ENCODE results near the gene CLEC2B. TPM values are rescaled to one million over a fixed set of nuclear protein-coding genes. Genes with fewer than 3 reads are reported as not detected.

CLEC2B gene
- total RNA-seq, 2 donors from 2014 or later, result 11.3 to 14.2 TPM

DNA sequence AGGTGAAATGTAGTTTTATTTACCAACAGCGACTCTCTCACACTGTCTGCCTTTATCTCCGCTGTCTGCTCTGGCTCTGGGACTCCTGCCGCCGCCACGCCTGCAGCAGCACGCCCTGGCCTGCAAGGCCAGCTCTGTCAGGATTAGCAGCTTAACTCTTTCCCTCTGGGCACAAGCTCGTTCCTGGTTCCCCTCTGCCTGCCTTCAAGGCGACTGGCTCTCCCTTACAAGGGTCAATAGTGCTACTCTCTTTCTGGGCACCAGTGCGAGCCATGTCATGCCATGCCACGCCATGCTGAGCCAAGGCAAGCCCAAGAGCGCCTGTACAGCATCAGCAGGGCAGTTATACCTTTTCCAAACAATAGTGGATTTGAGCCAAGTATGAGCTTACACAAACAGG lies 3.6 kb upstream of the CLEC2B start:
- intact Hi-C loops (cut with DNase I), result no loop called here

DNA sequence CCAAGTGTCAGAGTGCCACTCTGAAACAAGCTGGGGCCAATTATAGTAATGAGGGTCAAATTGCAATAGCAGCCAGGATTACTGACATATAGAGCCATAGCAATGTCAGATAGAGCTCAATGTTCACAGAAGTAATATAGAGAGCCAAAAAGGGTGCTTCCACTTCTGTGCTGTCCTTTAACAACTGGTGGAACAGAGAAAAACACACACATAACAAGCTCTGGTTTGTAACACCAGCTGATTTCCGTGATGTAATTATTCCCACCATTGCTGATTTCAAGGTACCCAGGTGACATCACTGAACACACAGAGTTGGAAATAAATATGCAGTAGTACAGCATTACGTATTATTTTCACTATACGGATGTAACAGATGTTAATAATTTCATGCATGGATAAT lies 3.0 kb upstream of the CLEC2B start:
- no peak for DNase-seq (ENCODE audit: low spot score)
- intact Hi-C loops (cut with DNase I), result no loop called here

More for the DNA sequence above, 3.6 kb upstream of the CLEC2B start:
- no peak for DNase-seq (ENCODE audit: low spot score)

DNA sequence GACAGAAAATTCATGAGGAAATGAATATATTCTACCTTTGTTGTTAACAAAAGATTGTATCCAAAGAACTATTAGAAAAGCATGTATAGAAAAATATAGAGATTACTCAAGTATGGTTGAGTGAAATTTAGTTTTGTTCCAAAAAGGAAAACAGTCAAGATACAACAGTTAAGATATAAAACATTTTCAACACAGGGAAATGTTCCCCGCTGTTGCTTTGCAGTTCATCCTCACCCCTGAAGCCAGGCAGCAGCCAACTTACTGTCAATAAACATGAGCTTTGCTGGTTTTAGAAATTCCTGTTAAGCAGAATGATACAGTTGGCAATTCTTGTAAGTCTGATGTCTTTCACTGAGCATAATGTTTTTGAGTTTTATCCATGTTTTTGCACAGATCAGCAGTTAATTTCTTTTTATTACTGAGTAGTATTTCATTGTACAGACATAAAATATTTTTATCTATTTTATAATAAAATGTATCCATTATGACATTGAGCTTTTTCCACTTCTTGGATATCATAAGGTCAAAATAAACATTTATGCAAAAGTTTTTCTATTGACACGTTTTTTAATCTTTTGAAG lies 1.2 kb upstream of the CLEC2B start:
- intact Hi-C loops (cut with DNase I), result no loop called here
- DNase-seq (ENCODE audit: low spot score), result no peak

DNA sequence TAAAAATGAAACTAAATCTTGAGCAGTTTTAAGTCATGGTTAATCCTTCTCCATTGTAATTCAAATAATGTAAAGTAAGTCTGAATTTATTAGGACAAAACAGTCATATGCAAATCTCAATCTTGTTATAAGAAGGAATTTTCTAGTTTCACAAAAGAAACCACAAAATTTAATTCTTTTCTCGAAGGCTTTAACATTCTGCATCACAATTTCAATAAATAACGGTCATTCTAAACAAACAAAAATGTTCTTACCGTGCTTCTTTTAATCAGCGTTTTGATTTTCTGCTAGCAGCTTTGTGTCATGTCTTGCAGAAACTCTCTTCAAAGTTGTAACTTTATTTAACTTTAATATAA lies 225 bp downstream of the CLEC2B start:
- intact Hi-C loops (cut with DNase I), result no loop called here
- DNase-seq (ENCODE audit: low spot score), result no peak

DNA sequence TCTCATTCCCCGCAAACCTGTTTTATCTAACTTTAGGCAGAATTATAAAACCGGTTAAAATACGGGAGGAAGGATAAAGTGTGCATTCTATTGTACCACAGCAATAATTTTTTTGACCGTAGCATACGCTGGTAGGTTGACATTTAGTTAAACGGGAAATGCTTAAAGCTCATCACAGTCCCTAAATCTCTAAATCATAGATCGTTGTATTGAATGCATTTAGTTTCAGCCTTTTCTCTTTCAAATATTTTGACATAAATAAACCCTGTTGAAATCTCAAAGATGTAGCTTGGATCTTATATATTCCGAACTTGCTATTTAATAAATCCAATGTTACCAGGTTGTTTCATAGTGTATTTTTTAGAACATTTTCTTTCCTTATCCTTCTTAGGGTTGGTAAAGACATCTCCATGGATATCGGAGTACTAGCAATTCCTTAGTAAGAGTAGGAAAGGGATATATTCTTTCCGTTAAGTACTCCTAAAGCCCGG lies 798 bp downstream of the CLEC2B start:
- intact Hi-C loops (cut with DNase I), result no loop called here
- DNase-seq (ENCODE audit: low spot score), result no peak

DNA sequence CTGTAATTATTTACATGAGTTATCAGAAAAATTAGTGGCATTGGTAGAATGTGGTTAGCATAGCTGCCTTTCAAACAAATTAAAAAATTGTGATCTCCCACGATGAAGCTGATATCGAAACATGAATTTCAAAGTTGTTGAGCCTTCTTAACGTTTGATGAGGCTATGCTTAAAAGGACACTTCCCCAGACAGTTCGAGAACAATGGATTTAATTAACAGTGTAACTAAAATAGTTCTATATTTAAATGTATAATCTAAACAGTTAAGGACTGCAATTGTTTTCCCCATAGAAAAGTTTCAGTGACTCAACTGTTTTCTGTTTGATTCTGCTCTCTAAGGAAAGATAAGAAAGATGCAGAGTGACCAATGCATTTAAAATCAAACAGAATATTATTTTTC lies 1.6 kb downstream of the CLEC2B start:
- no peak for DNase-seq (ENCODE audit: low spot score)
- intact Hi-C loops (cut with DNase I), result no loop called here

DNA sequence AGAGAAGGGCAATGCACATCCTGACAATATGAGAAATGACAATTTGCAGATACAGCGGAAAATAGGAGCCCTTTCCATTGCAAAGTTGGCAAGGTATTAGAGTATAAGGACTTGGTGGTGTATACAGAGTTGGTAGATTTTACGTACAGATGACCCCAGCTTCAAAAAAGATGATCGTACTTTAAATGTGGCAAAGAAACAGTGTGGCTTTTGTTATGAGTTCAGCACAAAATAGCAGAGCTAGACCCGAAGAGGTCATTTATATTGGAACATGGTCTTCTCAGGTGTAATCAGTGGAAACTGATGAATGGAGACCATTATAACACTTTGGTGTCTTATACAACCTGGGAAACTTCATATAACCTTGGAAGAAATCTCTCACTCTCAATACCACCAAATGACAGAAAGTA lies 2.3 kb downstream of the CLEC2B start:
- no peak for DNase-seq (ENCODE audit: low spot score)
- intact Hi-C loops (cut with DNase I), result no loop called here

DNA sequence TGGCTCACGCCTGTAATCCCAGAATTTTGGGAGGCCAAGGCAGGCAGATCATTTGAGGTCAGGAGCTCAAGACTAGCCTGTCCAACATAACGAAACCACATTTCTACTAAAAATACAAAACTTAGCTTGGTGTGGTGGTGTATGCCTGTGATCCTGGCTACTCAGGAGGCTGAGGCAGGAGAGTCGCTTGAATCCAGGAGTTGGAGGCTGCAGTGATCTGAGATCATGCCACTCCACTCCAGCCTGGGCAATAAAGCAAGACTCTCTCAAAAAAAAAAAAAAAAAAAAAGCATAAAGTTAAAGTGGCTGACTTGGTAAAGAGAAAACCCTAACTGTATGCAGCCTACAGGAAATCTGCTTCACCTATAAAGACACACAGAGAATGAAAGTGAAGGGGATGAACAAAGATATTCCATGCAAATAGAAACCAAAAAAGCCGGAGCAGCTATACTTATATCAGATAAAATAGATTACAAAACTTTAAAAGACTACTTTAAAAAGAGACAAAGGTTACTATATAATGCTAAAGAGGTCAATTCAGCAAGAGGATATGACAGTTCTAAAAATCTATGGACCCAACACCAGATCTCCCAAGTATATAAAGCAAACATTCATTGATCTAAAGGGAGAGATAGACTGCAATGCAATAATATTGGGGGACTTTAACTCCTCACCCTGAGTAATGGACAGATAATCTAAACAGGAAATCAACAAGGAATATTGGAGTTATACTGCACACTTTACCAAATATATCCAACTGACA lies 4.1 kb downstream of the CLEC2B start:
- intact Hi-C loops (cut with DNase I), result no loop called here
- DNase-seq (ENCODE audit: low spot score), result no peak

DNA sequence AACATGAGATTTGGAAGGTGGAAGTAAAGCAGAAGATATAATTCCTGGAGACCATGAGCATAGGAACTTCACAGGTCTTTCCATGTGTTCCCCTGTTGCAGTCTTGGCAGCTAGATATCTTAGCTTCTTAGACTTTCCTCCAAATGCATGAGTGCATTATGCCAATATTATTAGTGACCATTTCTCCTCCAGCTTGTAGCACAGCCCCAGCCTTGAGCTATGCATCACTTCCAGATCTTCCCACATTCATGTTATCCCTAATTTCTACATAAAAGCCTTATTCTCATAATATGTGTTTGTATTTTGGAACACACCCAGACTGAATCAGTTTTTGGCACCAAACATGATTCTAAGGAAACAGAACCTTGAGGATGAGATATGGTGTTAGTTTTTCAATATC lies 11.0 kb downstream of the CLEC2B start:
- intact Hi-C loops (cut with DNase I), result no loop called here
- no peak for DNase-seq (ENCODE audit: low spot score)

DNA sequence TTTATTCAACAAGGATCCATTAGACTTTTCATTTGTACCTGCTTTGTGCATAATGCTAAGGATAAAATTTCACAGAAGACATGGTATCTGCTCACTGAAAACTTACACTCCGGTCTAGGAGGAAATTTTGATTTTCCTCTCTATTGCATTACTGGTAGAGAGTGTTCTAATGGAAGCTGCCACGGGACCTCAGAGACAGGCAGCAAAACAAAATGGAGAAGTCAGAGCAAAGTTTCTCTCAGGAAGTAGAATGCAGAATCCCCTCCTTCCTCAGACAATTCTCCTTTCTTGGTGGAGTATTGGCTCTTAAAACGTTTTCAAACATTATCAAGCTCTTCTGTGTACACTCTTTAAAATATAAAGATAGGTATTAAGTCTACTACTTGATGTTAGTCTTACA lies 12.3 kb downstream of the CLEC2B start:
- no peak for DNase-seq (ENCODE audit: low spot score)
- intact Hi-C loops (cut with DNase I), result no loop called here

DNA sequence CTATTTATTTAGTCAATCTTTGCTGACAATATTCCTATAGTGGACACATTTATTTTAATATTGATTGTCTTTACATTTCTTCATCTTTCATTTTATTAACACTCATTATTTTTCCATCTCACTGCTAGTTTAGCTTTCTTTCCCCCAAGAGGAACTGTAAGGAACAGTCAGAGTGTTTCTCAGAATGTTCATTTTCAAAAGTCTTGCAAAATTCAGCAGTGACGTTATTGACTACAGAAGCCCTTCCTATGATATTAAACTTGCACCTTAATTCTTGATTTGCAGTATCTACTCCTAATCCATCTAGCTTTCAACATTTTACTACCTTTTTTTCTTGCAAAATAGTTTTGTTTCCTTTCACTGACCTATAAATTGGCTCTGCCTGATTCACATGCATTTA lies 13.0 kb downstream of the CLEC2B start:
- intact Hi-C loops (cut with DNase I), result no loop called here
- DNase-seq (ENCODE audit: low spot score), result no peak

DNA sequence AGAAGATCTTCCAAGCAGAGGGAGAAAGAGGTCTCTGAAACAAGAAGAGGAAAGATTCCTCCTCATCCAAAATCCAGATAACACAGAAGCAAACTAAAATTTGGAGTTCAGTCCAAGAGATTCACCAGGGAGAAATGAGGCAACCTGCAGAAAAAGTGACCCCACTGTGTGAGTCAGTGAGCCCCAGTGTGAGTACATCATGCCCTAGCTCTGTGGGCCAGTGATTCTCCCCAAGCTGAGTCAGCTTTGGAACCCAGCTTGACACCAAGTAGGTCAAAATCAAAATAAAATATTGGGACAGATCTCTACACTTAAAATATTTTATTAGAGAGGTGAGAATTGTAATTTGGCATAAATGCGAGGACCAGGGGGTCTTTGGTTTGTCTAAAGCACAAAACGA lies 17.2 kb downstream of the CLEC2B start:
- intact Hi-C loops (cut with DNase I), result no loop called here
- no peak for DNase-seq (ENCODE audit: low spot score)

DNA sequence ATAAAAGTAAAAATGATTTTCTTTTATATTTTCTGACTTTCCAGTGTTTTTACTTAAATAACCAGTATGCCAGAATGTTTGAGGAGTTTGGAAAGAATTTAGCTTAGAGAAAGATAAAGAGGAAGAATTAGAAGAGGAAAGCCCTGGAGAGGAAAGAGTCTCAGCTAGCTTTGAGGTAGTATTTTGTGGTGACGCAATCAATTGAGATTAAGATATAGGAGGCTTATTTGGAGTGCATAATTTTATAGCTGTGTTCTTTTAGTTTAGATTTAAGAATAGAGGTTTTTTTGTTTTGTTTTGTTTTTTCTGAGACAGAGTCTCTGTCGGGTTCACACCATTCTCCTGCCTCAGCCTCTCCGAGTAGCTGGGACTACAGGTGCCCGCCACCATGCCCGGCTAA lies 18.1 kb downstream of the CLEC2B start:
- DNase-seq (ENCODE audit: low spot score), result no peak
- intact Hi-C loops (cut with DNase I), result no loop called here

DNA sequence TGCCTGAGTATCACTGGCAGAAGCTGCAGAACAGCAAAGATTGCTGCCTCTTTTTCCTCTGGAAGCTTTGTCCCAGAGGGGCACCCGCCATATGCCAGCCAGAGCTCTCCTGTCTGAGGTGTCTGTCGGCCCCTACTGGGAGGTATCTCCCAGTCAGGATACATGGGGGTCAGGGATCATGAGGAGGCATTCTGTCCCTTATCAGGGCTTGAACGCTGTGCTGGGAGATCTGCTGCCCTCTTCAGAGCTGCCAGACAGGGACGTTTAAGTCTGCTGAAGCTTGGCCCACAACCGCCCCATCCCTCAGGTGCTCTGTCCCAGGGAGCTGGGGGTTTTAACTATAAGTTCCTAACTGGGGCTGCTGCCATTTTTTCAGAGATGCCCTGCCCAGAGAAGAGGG lies 20.3 kb downstream of the CLEC2B start:
- no peak for DNase-seq (ENCODE audit: low spot score)
- intact Hi-C loops (cut with DNase I), result no loop called here

DNA sequence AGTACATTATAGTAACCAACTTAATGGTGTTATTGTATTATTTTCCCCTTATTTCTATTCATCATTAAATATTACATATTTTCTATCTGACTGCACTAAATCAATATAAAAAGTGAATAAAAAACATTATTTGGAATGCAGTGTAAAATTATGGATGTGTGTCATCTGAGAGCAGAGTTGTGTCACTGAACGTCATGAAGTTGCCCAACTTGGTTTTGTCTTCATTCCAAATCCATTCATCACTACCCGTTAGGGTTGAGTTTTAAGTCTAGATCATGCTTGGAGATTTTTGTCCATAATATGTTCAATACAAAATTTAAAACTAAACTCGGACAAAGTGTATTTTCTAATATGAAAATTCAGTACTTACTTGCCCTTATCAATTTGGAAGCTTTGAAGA lies 25.7 kb downstream of the CLEC2B start:
- no peak for DNase-seq (ENCODE audit: low spot score)
- intact Hi-C loops (cut with DNase I), result no loop called here

DNA sequence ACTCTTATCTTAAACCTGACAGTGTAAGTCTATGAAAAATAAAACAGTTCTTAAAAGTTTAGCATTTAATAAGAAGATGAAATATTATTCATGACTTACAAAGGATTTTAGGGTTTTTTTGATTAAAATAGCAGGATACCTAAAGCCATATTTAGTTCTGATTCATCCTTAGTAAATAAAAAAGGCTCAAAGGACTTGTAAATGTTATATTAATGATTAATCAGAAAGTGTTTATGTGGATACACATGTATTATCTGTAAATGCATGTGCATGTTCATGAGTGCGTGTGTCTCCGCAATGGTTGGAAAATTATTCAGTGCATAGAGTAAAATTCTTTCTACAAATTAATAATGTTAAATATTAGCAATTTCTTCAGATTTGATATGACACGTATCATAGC lies 37.4 kb downstream of the CLEC2B start:
- intact Hi-C loops (cut with DNase I), result no loop called here
- DNase-seq (ENCODE audit: low spot score), result no peak

DNA sequence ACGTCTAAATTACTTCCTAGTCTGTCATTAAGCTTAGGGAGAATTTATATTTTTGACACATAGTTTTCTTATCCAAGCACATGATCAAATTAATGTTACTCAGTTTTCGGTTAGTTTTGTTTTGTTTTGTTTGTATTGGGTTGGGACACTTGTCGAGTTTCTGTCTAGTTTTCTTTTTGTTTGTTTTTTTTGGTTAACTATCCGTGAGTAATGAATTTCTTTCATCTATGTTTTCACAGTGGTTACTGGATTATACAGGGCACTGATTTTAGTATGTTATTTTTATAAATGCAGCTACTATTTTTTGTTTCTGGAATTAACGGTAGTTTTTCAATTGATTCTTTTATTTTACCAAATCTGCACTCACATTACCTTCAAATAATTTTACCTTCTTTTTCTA lies 39.2 kb downstream of the CLEC2B start:
- no peak for DNase-seq (ENCODE audit: low spot score)
- intact Hi-C loops (cut with DNase I), result no loop called here

DNA sequence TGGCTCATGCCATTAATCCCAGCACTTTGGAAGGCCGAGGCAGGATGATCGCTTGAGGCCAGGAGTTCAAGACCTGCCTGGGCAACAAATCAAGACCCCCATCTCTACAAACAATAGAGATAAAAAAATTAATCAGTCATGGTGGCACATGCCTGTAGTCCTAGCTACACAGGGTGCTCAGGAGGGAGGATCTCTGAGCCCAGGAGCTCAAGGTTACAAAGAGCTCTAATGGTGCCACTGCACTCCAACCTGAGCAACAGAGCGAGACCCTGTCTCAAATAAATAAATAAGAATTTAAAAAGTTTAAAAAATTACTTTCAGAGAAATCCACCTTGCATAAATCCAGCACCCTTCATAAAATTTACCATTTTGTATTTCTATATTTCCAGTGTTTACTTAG lies 39.7 kb downstream of the CLEC2B start:
- no peak for DNase-seq (ENCODE audit: low spot score)
- intact Hi-C loops (cut with DNase I), result no loop called here

DNA sequence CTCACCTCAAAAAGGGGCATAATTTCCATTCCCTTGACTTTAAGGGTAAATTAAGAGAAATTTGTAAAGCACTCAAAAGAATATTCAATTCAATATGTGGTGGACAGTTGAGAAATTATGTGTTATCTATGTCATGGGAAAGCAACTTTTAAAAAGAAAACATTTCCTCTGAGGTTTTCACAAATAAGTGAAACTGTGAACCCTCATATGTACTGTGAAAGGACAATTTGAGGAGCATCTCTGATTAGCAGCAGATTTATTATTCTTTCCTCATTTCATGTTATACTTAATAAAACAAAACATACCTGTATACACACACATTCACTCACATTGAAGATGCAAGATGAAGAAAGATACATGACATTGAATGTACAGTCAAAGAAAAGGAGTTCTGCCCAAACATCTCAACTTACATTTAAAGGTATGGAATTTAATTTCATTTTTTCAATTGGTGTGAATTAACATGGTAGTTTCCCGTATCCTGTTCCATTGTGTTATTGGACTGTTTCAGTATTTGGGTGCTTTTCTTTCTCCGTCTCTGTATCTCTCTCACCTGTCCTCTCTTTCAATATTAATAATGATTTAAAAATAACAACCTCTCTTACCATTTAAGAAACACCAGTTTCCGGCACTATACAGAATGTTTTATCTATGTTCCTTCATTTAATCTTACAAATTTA lies 41.8 kb downstream of the CLEC2B start, which contains the start of gene KLRF1:
Gene KLRF1, plus strand, starts transcription at position 273 of the 680 bp plus-strand sequence. Its CDS starts 64 bp downstream, at position 337.
- DNase-seq (ENCODE audit: low spot score), result no peak
- intact Hi-C loops (cut with DNase I), result no loop called here

DNA sequence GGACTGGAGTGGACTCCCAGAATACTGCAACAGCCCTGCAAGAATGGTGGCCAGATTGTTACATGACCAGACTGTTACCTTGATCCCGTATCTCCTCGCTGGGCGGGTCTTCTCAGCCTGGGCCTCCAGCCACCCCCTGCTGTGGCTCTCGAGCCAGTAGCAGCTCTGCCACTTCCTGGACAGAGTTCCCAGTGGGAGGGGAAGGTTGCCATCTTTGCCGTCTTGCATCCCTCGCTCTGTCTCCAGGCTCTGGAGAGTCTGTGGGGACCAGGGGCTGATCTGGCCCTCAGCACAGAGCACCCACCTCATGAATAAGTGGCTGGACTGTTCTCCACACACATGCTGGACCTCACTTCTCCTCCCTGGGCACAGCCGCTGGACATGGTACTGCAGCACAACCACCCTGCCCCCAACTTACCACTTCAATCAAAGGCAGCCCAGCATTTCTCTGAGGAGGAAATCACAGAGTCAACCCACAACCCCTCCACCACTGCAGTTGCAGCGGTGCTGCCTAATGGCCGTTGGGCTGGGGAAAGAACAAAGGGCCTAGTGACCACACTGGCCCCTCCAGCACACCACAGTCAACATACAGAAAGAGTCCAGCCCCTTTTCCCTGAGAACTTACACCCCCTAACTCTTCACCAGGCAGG lies 48.7 kb downstream of the CLEC2B start:
- intact Hi-C loops (cut with DNase I), result no loop called here
- no peak for DNase-seq (ENCODE audit: low spot score)

All from posterior vena cava (tissue), 2 donors.